IgD-negative memory B cell (primary cell): Measurements from ENCODE around the gene INSM2. TPM values are rescaled to one million over a fixed set of nuclear protein-coding genes. Genes with fewer than 3 reads are reported as not detected.

Experiments
- H3K27ac Mint-ChIP-seq, 3 donors: one replicate each; pipeline ENCODE4 v1.8.0; 2020 to 2022; ENCODE audit warnings: mild to moderate bottlenecking in 3 of 3, mixed read lengths in 3 of 3, moderate library complexity in 1 of 3
- H3K27me3 Mint-ChIP-seq: one replicate; pipeline ENCODE4 v1.8.0; 2021; ENCODE audit warnings: mixed read lengths
- H3K36me3 Mint-ChIP-seq: one replicate; pipeline ENCODE4 v1.8.0; 2020; ENCODE audit warnings: mild to moderate bottlenecking, mixed read lengths
- H3K4me1 Mint-ChIP-seq, 3 donors: one replicate each; pipeline ENCODE4 v1.8.0; 2020 to 2022; ENCODE audit warnings: mixed read lengths in 3 of 3, mild to moderate bottlenecking in 1 of 3
- H3K4me3 Mint-ChIP-seq, 4 donors: one replicate each; pipeline ENCODE4 v1.8.0; 2020 to 2022; ENCODE audit warnings: mild to moderate bottlenecking in 4 of 4, mixed read lengths in 4 of 4, moderate library complexity in 3 of 4
- H3K9me3 Mint-ChIP-seq, 3 donors: one replicate each; pipeline ENCODE4 v1.8.0; 2020 to 2021; ENCODE audit warnings: mixed read lengths in 3 of 3, mild to moderate bottlenecking in 1 of 3
- polyA plus RNA-seq: library from polyadenylated mRNA; unstranded; fragments of 300-500 nt; fragmentation: Illumina TruSeq; gene quantifications from one replicate; pipeline ENCODE4 v1.2.3, GENCODE V29; 2021

INSM2 gene
- polyA plus RNA-seq: not detected

- Mint-ChIP-seq H3K9me3 (peaks cover 0 to 3% (median 0%) of the 10 kb centered on the region in 3 donors), H3K4me3 (peak within 1 kb of the TSS; percentile 77 to 93 (median 88)), H3K27me3 (peaks cover 42% of the 10 kb centered on the region), H3K4me1 (peaks cover 6 to 13% (median 7%) of the 10 kb centered on the region in 3 donors), H3K27ac (peak within 1 kb of the TSS in 2 of 3 donors; percentile 31 to 69), H3K36me3 (peaks cover 7% of the 10 kb centered on the region)
Measured at GRCh38 chr14:35533357-35534207, at the start of gene INSM2. INSM2 (plus strand) TSS chr14:35534164; CDS start chr14:35534253, 89 bp downstream.

GRCh38 chr14:35492569-35493014 is 41.4 kb upstream of the INSM2 start:
- H3K4me1 Mint-ChIP-seq: no peaks in the 10 kb centered on the region
- H3K4me3 Mint-ChIP-seq: no peak overlapping the region
- no peak overlapping the region for H3K27ac Mint-ChIP-seq
- H3K9me3 Mint-ChIP-seq: peaks cover 6 to 9% (median 7%) of the 10 kb centered on the region in 3 donors
- H3K27me3 Mint-ChIP-seq: peaks cover 20% of the 10 kb centered on the region
- peaks cover 7% of the 10 kb centered on the region for H3K36me3 Mint-ChIP-seq

GRCh38 chr14:35495278-35495677 is 38.7 kb upstream of the INSM2 start:
- peaks cover 9 to 14% (median 12%) of the 10 kb centered on the region in 3 donors for H3K9me3 Mint-ChIP-seq
- peaks cover 28% of the 10 kb centered on the region for H3K27me3 Mint-ChIP-seq
- H3K4me1 Mint-ChIP-seq: no peaks in the 10 kb centered on the region
- peaks cover 7% of the 10 kb centered on the region for H3K36me3 Mint-ChIP-seq
- H3K4me3 Mint-ChIP-seq: no peak overlapping the region
- H3K27ac Mint-ChIP-seq: no peak overlapping the region

- Mint-ChIP-seq H3K36me3 (peaks cover 5% of the 10 kb centered on the region), H3K27me3 (peaks cover 26% of the 10 kb centered on the region), H3K27ac (no peak overlapping the region), H3K4me1 (no peaks in the 10 kb centered on the region), H3K4me3 (no peak overlapping the region), H3K9me3 (peaks cover 3 to 7% (median 4%) of the 10 kb centered on the region in 3 donors)
Measured at GRCh38 chr14:35499180-35499579, 34.8 kb upstream of the INSM2 start.

- H3K36me3 Mint-ChIP-seq: no peaks in the 10 kb centered on the region
- peaks cover 2 to 7% (median 3%) of the 10 kb centered on the region in 3 donors for H3K9me3 Mint-ChIP-seq
- no peak overlapping the region for H3K4me3 Mint-ChIP-seq
- H3K27me3 Mint-ChIP-seq: peaks cover 13% of the 10 kb centered on the region
- no peak overlapping the region for H3K27ac Mint-ChIP-seq
- no peaks in the 10 kb centered on the region for H3K4me1 Mint-ChIP-seq
Measured at GRCh38 chr14:35503646-35504045, 30.3 kb upstream of the INSM2 start.

- Mint-ChIP-seq H3K4me1 (no peaks in the 10 kb centered on the region), H3K4me3 (no peak overlapping the region), H3K36me3 (no peaks in the 10 kb centered on the region), H3K27ac (peak overlapping the region in 1 of 3 donors; percentile 38), H3K9me3 (peaks cover 2 to 7% (median 3%) of the 10 kb centered on the region in 3 donors), H3K27me3 (peaks cover 10% of the 10 kb centered on the region)
Measured at GRCh38 chr14:35504260-35504659, 29.7 kb upstream of the INSM2 start.

- H3K27me3 Mint-ChIP-seq: peaks cover 3% of the 10 kb centered on the region
- no peaks in the 10 kb centered on the region for H3K9me3 Mint-ChIP-seq
- H3K4me1 Mint-ChIP-seq: no peaks in the 10 kb centered on the region
- no peaks in the 10 kb centered on the region for H3K36me3 Mint-ChIP-seq
- H3K27ac Mint-ChIP-seq: no peak overlapping the region
- H3K4me3 Mint-ChIP-seq: no peak overlapping the region
Measured at GRCh38 chr14:35506461-35506860, 27.5 kb upstream of the INSM2 start.

GRCh38 chr14:35506927-35507326 is 27.0 kb upstream of the INSM2 start:
- H3K36me3 Mint-ChIP-seq: peaks cover under 1% of the 10 kb centered on the region
- no peaks in the 10 kb centered on the region for H3K9me3 Mint-ChIP-seq
- no peaks in the 10 kb centered on the region for H3K27me3 Mint-ChIP-seq
- H3K27ac Mint-ChIP-seq: no peak overlapping the region
- H3K4me3 Mint-ChIP-seq: no peak overlapping the region
- no peaks in the 10 kb centered on the region for H3K4me1 Mint-ChIP-seq

GRCh38 chr14:35509846-35510245 is 24.1 kb upstream of the INSM2 start:
- Mint-ChIP-seq H3K36me3 (peaks cover 2% of the 10 kb centered on the region), H3K9me3 (no peaks in the 10 kb centered on the region), H3K27me3 (no peaks in the 10 kb centered on the region), H3K4me3 (no peak overlapping the region), H3K4me1 (no peaks in the 10 kb centered on the region), H3K27ac (no peak overlapping the region)

- peaks cover 2% of the 10 kb centered on the region for H3K36me3 Mint-ChIP-seq
- H3K27ac Mint-ChIP-seq: no peak overlapping the region
- no peak overlapping the region for H3K4me3 Mint-ChIP-seq
- H3K9me3 Mint-ChIP-seq: no peaks in the 10 kb centered on the region
- no peaks in the 10 kb centered on the region for H3K27me3 Mint-ChIP-seq
- no peaks in the 10 kb centered on the region for H3K4me1 Mint-ChIP-seq
Measured at GRCh38 chr14:35512765-35513164, 21.2 kb upstream of the INSM2 start.

- Mint-ChIP-seq H3K27ac (no peak overlapping the region), H3K4me3 (no peak overlapping the region)
Measured at GRCh38 chr14:35515916-35516315, 18.0 kb upstream of the INSM2 start.

GRCh38 chr14:35519986-35520385 is 14.0 kb upstream of the INSM2 start:
- Mint-ChIP-seq H3K27me3 (peaks cover 1% of the 10 kb centered on the region), H3K4me1 (peaks cover 0 to 5% (median 5%) of the 10 kb centered on the region in 3 donors), H3K9me3 (peaks cover 0 to 3% (median 0%) of the 10 kb centered on the region in 3 donors), H3K36me3 (no peaks in the 10 kb centered on the region), H3K27ac (no peak overlapping the region), H3K4me3 (no peak overlapping the region)

More at GRCh38 chr14:35515916-35516315, 18.0 kb upstream of the INSM2 start:
- Mint-ChIP-seq H3K27me3 (no peaks in the 10 kb centered on the region), H3K36me3 (peaks cover 2% of the 10 kb centered on the region), H3K9me3 (no peaks in the 10 kb centered on the region), H3K4me1 (peaks cover 0 to 5% (median 5%) of the 10 kb centered on the region in 3 donors)

- Mint-ChIP-seq H3K36me3 (no peaks in the 10 kb centered on the region), H3K4me1 (no peaks in the 10 kb centered on the region), H3K27me3 (peaks cover 12% of the 10 kb centered on the region), H3K27ac (no peak overlapping the region), H3K9me3 (peaks cover 0 to 3% (median 0%) of the 10 kb centered on the region in 3 donors), H3K4me3 (no peak overlapping the region)
Measured at GRCh38 chr14:35525695-35526094, 8.3 kb upstream of the INSM2 start.

GRCh38 chr14:35526962-35527361 is 7.0 kb upstream of the INSM2 start:
- H3K4me1 Mint-ChIP-seq: no peaks in the 10 kb centered on the region
- H3K9me3 Mint-ChIP-seq: peaks cover 0 to 3% (median 0%) of the 10 kb centered on the region in 3 donors
- H3K4me3 Mint-ChIP-seq: no peak overlapping the region
- no peaks in the 10 kb centered on the region for H3K36me3 Mint-ChIP-seq
- H3K27ac Mint-ChIP-seq: no peak overlapping the region
- H3K27me3 Mint-ChIP-seq: peaks cover 22% of the 10 kb centered on the region

- Mint-ChIP-seq H3K36me3 (peaks cover 1% of the 10 kb centered on the region), H3K4me1 (peaks cover 6 to 10% (median 7%) of the 10 kb centered on the region in 3 donors), H3K27ac (no peak overlapping the region), H3K27me3 (peaks cover 42% of the 10 kb centered on the region), H3K4me3 (peak overlapping the region in 1 of 4 donors; percentile 59), H3K9me3 (peaks cover 0 to 3% (median 0%) of the 10 kb centered on the region in 3 donors)
Measured at GRCh38 chr14:35531960-35532747, 1.8 kb upstream of the INSM2 start.
